Measurements from ENCODE around the gene GALNTL6.
"Not testable (repeated sequence)": the region's sequence is repeated elsewhere in the genome, so short reads cannot be mapped to it uniquely, and the experiment has no call there.

The GALNTL6 gene

DNA sequence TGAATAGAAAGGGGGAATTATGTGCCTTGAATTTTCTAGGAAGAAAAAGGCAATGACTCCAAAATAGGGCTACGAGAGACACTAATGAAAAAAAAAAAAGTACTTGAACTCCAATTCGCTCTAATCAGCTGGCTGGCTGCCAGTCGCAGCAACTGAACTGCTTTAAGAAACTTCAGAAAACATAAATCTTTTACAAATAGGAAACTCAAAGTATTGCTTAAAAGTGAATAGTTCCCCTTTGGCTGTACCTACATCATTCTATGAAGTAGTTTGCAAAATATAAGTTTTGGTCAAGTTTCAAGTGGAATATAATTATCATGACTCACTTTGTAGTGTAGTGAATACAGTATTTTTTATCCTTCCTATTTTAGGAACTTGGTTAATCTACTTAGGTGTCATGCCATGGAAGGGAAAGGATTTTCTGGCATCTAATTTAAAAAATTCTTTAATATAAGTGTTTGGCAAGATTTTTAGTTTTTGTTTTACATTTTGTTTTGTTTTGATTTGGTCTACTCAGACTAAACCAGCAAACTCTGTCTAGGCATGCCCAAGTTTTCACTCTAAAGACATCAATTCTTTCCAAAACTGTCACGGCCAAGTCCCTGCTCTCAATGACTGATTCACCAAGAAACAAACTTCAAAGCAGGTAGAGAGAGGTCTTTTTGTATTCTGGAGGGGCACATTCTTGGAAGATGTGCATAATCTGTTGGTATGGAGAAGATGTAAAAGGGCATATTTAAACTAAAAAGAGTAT lies 973.0 kb downstream of the GALNTL6 start:
- Mint-ChIP-seq H3K36me3 (ENCODE audit: low read depth) (no peaks in the 10 kb centered on the region), H3K4me3 (no peak overlapping the region), H3K9me3 (no peaks in the 10 kb centered on the region), H3K27me3 (ENCODE audit: low read depth) (no peaks in the 10 kb centered on the region), H3K27ac (no peak overlapping the region), H3K4me1 (ENCODE audit: low read depth) (no peaks in the 10 kb centered on the region)

DNA sequence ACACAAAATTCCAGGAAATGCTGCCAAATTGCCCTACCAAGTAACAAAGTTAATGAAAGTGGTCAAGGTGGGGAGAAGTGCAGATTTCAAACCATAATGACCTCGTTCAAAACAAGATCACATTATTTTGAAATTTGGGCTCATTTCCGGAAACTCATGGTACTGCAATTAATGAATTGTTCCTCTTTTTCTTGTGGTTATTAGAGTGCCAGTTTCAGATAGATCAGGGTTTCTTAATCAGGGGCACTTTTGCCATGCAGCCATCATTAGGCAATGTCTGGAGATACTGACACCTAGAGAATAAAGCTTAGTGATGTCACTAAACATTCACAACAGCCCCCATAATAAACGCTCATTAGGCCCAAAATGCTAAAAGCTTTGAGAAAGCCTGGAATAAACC lies 973.9 kb downstream of the GALNTL6 start:
- no peaks in the 10 kb centered on the region for H3K9me3 Mint-ChIP-seq
- no peaks in the 10 kb centered on the region for H3K4me1 Mint-ChIP-seq (ENCODE audit: low read depth)
- no peak overlapping the region for H3K27ac Mint-ChIP-seq
- H3K27me3 Mint-ChIP-seq (ENCODE audit: low read depth): no peaks in the 10 kb centered on the region
- H3K4me3 Mint-ChIP-seq: no peak overlapping the region
- H3K36me3 Mint-ChIP-seq (ENCODE audit: low read depth): no peaks in the 10 kb centered on the region

DNA sequence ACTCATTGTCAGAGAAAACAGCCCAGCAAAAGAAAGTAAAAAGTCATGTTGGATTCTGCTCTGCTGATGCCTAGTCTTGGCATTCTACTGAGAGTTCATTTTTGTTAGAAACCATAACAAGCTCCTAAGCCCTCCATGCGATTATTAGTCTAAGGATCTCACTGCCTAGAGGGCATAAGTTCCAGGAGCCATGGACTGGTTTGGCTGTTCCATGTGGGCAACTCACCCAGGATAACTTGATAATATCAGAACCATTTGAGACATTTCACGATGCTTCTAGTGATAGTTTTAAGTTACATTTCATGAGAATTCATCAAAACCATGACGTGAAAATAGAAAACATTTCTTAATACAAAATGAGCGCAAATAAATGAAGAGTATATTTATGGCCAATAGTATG lies 978.6 kb downstream of the GALNTL6 start:
- H3K36me3 Mint-ChIP-seq (ENCODE audit: low read depth): no peaks in the 10 kb centered on the region
- H3K27ac Mint-ChIP-seq: no peak overlapping the region
- no peaks in the 10 kb centered on the region for H3K27me3 Mint-ChIP-seq (ENCODE audit: low read depth)
- H3K9me3 Mint-ChIP-seq: no peaks in the 10 kb centered on the region
- H3K4me3 Mint-ChIP-seq: no peak overlapping the region
- H3K4me1 Mint-ChIP-seq (ENCODE audit: low read depth): no peaks in the 10 kb centered on the region

- no peaks in the 10 kb centered on the region for H3K9me3 Mint-ChIP-seq
- H3K27ac Mint-ChIP-seq: no peak overlapping the region
- H3K4me1 Mint-ChIP-seq (ENCODE audit: low read depth): no peaks in the 10 kb centered on the region
- H3K27me3 Mint-ChIP-seq (ENCODE audit: low read depth): no peaks in the 10 kb centered on the region
- no peak overlapping the region for H3K4me3 Mint-ChIP-seq
- H3K36me3 Mint-ChIP-seq (ENCODE audit: low read depth): no peaks in the 10 kb centered on the region
Observed at GRCh38 chr4:172793565-172794306, 980.5 kb downstream of the GALNTL6 start.

- no peaks in the 10 kb centered on the region for H3K9me3 Mint-ChIP-seq
- no peaks in the 10 kb centered on the region for H3K27me3 Mint-ChIP-seq (ENCODE audit: low read depth)
- H3K36me3 Mint-ChIP-seq (ENCODE audit: low read depth): no peaks in the 10 kb centered on the region
- H3K4me3 Mint-ChIP-seq: no peak overlapping the region
- H3K4me1 Mint-ChIP-seq (ENCODE audit: low read depth): no peaks in the 10 kb centered on the region
- no peak overlapping the region for H3K27ac Mint-ChIP-seq
Observed at GRCh38 chr4:172794307-172794703, 981.1 kb downstream of the GALNTL6 start.

GRCh38 chr4:172797281-172797680 lies 984.1 kb downstream of the GALNTL6 start:
- not testable (repeated sequence) for H3K27me3 Mint-ChIP-seq (ENCODE audit: low read depth); H3K4me1 Mint-ChIP-seq (ENCODE audit: low read depth); H3K27ac Mint-ChIP-seq; H3K9me3 Mint-ChIP-seq; H3K4me3 Mint-ChIP-seq; H3K36me3 Mint-ChIP-seq (ENCODE audit: low read depth)

GRCh38 chr4:172802032-172802431 lies 988.8 kb downstream of the GALNTL6 start:
- no peaks in the 10 kb centered on the region for H3K4me1 Mint-ChIP-seq (ENCODE audit: low read depth)
- H3K27me3 Mint-ChIP-seq (ENCODE audit: low read depth): no peaks in the 10 kb centered on the region
- no peaks in the 10 kb centered on the region for H3K9me3 Mint-ChIP-seq
- H3K4me3 Mint-ChIP-seq: no peak overlapping the region
- no peaks in the 10 kb centered on the region for H3K36me3 Mint-ChIP-seq (ENCODE audit: low read depth)
- H3K27ac Mint-ChIP-seq: no peak overlapping the region

- Mint-ChIP-seq H3K27me3 (ENCODE audit: low read depth) (peaks cover 3% of the 10 kb centered on the region), H3K4me1 (ENCODE audit: low read depth) (peaks cover 2% of the 10 kb centered on the region), H3K9me3 (no peaks in the 10 kb centered on the region), H3K27ac (no peak overlapping the region), H3K4me3 (no peak overlapping the region), H3K36me3 (ENCODE audit: low read depth) (no peaks in the 10 kb centered on the region)
Observed at GRCh38 chr4:172806841-172807240, 993.6 kb downstream of the GALNTL6 start.

- H3K4me1 Mint-ChIP-seq (ENCODE audit: low read depth): peaks cover 2% of the 10 kb centered on the region
- no peak overlapping the region for H3K4me3 Mint-ChIP-seq
- no peaks in the 10 kb centered on the region for H3K36me3 Mint-ChIP-seq (ENCODE audit: low read depth)
- H3K9me3 Mint-ChIP-seq: no peaks in the 10 kb centered on the region
- peaks cover 3% of the 10 kb centered on the region for H3K27me3 Mint-ChIP-seq (ENCODE audit: low read depth)
- H3K27ac Mint-ChIP-seq: no peak overlapping the region
Observed at GRCh38 chr4:172808196-172808595, 995.0 kb downstream of the GALNTL6 start.

GRCh38 chr4:172809319-172809718 lies 996.1 kb downstream of the GALNTL6 start:
- H3K9me3 Mint-ChIP-seq: no peaks in the 10 kb centered on the region
- no peak overlapping the region for H3K27ac Mint-ChIP-seq
- peaks cover 6% of the 10 kb centered on the region for H3K4me1 Mint-ChIP-seq (ENCODE audit: low read depth)
- peaks cover 3% of the 10 kb centered on the region for H3K27me3 Mint-ChIP-seq (ENCODE audit: low read depth)
- H3K4me3 Mint-ChIP-seq: no peak overlapping the region
- no peaks in the 10 kb centered on the region for H3K36me3 Mint-ChIP-seq (ENCODE audit: low read depth)

DNA sequence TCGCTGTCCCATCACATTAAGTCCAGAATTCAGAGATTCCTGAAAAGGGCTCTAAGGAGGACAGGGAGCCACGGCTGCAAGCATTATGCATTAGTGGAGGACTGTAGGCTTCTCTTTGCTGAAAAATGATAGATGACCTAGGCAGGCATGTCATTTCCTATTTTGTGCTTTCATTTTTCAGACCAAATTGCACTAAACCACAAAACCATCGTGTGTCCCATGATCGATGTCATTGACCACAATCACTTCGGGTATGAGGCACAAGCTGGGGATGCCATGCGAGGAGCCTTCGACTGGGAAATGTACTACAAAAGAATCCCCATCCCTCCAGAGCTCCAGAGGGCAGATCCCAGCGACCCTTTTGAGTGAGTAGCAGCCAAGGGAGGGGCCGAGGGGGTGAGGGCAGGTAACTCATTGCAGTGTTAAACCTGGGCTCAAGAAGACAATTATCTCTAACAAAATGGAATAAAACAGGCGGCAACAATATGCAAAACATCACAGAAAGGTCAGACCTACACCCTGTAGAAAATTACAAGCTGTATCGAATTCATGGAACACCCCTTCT lies 1000.2 kb downstream of the GALNTL6 start:
- Mint-ChIP-seq H3K9me3 (no peaks in the 10 kb centered on the region), H3K36me3 (ENCODE audit: low read depth) (no peaks in the 10 kb centered on the region), H3K4me1 (ENCODE audit: low read depth) (peaks cover 6% of the 10 kb centered on the region), H3K27me3 (ENCODE audit: low read depth) (peaks cover 3% of the 10 kb centered on the region), H3K4me3 (no peak overlapping the region), H3K27ac (no peak overlapping the region)

- H3K27me3 Mint-ChIP-seq (ENCODE audit: low read depth): no peaks in the 10 kb centered on the region
- H3K4me1 Mint-ChIP-seq (ENCODE audit: low read depth): peaks cover 4% of the 10 kb centered on the region
- H3K36me3 Mint-ChIP-seq (ENCODE audit: low read depth): no peaks in the 10 kb centered on the region
- H3K4me3 Mint-ChIP-seq: no peak overlapping the region
- no peak overlapping the region for H3K27ac Mint-ChIP-seq
- no peaks in the 10 kb centered on the region for H3K9me3 Mint-ChIP-seq
Observed at GRCh38 chr4:172815499-172816164, 1002.4 kb downstream of the GALNTL6 start.

GRCh38 chr4:172818901-172819300 lies 1005.7 kb downstream of the GALNTL6 start:
- Mint-ChIP-seq H3K4me3 (no peak overlapping the region), H3K27me3 (ENCODE audit: low read depth) (no peaks in the 10 kb centered on the region), H3K9me3 (no peaks in the 10 kb centered on the region), H3K27ac (no peak overlapping the region), H3K36me3 (ENCODE audit: low read depth) (no peaks in the 10 kb centered on the region), H3K4me1 (ENCODE audit: low read depth) (no peaks in the 10 kb centered on the region)

DNA sequence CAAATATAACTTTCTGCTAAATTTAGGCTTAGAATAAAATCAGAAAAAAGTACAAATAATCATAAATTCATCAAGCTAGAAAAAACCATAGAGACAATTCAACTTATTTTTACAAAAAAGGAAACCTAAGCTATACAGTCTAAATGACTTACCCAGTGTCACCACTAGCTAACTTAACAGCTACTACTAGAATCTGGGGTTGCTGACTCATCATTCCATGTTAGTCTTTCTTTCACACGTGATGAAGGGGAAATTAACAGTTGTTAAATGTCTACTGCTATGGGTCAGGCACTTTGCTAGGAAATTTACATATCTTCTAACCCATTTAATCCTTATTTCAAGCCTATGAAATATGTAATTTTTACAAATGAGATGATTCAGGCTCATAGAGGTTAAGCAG lies 1006.1 kb downstream of the GALNTL6 start:
- Mint-ChIP-seq H3K4me3 (no peak overlapping the region), H3K4me1 (ENCODE audit: low read depth) (no peaks in the 10 kb centered on the region), H3K27me3 (ENCODE audit: low read depth) (no peaks in the 10 kb centered on the region), H3K27ac (no peak overlapping the region), H3K9me3 (no peaks in the 10 kb centered on the region), H3K36me3 (ENCODE audit: low read depth) (no peaks in the 10 kb centered on the region)

DNA sequence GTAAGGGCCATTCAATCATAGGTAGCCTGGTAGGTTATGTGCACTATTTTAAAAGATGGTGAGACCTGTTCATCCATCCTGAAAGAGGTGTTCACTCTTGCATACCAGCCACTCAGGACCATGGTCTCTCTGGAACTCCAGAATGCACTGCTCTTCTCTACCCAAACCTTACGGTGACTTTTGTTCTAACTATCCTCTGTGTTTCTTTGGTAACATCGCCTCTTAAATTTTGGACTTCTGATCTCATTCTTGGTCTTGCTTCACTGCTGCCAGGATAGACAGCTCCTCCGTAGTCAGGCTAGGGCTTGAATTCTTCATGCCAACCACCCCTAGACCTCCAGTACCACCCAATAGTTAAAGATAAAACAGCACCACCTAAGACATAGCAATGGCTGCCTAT lies 1009.1 kb downstream of the GALNTL6 start:
- no peak overlapping the region for H3K4me3 Mint-ChIP-seq
- H3K9me3 Mint-ChIP-seq: no peaks in the 10 kb centered on the region
- H3K27me3 Mint-ChIP-seq (ENCODE audit: low read depth): no peaks in the 10 kb centered on the region
- H3K4me1 Mint-ChIP-seq (ENCODE audit: low read depth): no peaks in the 10 kb centered on the region
- no peak overlapping the region for H3K27ac Mint-ChIP-seq
- no peaks in the 10 kb centered on the region for H3K36me3 Mint-ChIP-seq (ENCODE audit: low read depth)
